Esophagus squamous epithelium (tissue), 5 donors: Measurements from ENCODE around the gene FNDC11. TPM values are rescaled to one million over a fixed set of nuclear protein-coding genes. Genes with fewer than 3 reads are reported as not detected.

Experiments
- DNase-seq: peaks from one replicate; lab custom pipeline; 2025; lab: John Stamatoyannopoulos, UW
- H3K27ac ChIP-seq, 4 donors: fragments of 200-600 bp; sonication (generic); one replicate each; pipeline ENCODE4 v1.5.1; 2016 to 2019; ENCODE audit warnings: mild to moderate bottlenecking in 1 of 4
- H3K27me3 ChIP-seq, 4 donors: fragments of 200-600 bp; sonication (generic); 1 replicate in 3 of 4; 2 replicates in 1 of 4; pipeline versions ENCODE4 v1.5.1 to v1.6.0; 2017 to 2021; ENCODE audit warnings: antibody characterized with exemption in 1 of 4
- H3K36me3 ChIP-seq, 3 donors: fragments of 200-600 bp; sonication (generic); one replicate each; pipeline ENCODE4 v1.5.1; 2016 to 2019
- H3K4me1 ChIP-seq, 3 donors: fragments of 200-600 bp; sonication (generic); one replicate each; pipeline ENCODE4 v1.5.1; 2017 to 2019
- H3K4me3 ChIP-seq, 4 donors: fragments of 200-600 bp; sonication (generic); 1 replicate in 3 of 4; 2 replicates in 1 of 4; pipeline ENCODE4 v1.5.1; 2016 to 2019; ENCODE audit warnings: mild to moderate bottlenecking in 2 of 4, moderate library complexity in 1 of 4
- H3K9me3 ChIP-seq, 3 donors: fragments of 200-600 bp; sonication (generic); one replicate each; pipeline ENCODE4 v1.5.1; 2016 to 2019
- POLR2A ChIP-seq, 4 donors: fragments of 450-650 bp; IDR thresholded peaks; one replicate each; pipeline ENCODE4 v1.6.1; 2017; ENCODE audit warnings: antibody characterized with exemption in 4 of 4, mild to moderate bottlenecking in 4 of 4, moderate library complexity in 3 of 4
- WGBS, 2 donors: methylation state at CpG; one replicate each; pipeline ENCODE4 v1.1.5; 2018; 5-methylcytosine and 5-hydroxymethylcytosine counted together
- intact Hi-C: fragments of 100-400 bp; cut with DNase I; formaldehyde crosslinking; loops from one replicate; pipeline ENCODE4 v1.15.0; 2022
- total RNA-seq, 4 donors: library from RNA; depleted of rRNA; stranded (reverse); fragments of >200 nt; gene quantifications; one replicate each; pipeline ENCODE4 v1.1.0, GENCODE V29; 2016
- TF ChIP-seq, protein P1 (sequence below), 6 experiments: fragments of 450-650 bp in 4 of 6; fragments of 200-600 bp in 2 of 6; sonication (generic) in 2 of 6; IDR thresholded peaks; one replicate each; pipeline ENCODE4 v1.5.1; 2016 to 2019; ENCODE audit warnings: antibody characterized with exemption in 6 of 6, mild to moderate bottlenecking in 4 of 6, moderate library complexity in 4 of 6
- donor health status: DM: yes; HTN: yes; CAD: no.

The FNDC11 gene
- total RNA-seq, 4 donors from 2014 or later: under 0.01 TPM; not detected in 3

DNA sequence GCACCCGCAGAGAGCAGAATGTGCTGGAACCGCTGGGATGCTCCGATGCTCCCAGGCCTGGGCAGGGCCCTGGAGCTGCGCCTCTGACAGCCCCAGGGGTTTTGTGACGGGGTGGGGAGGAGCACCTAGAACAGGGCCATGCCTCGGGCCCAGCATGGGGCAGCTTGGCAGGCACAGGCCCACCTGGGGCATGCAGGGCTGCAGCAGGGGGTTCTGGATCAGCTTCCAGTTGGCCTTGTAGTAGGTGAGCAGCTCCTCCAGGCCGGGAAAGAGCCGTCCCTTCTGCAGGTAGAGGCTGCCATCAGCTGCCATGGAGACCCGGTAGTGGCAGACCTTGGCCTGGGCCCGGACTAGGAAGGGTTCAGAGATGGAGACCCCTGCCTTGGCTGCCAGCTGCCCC is 10.8 kb upstream of the FNDC11 start:
- peaks cover 0 to 87% (median 0%) of the 10 kb centered on the region in 4 donors for H3K27me3 ChIP-seq
- intact Hi-C loops: no loop called here
- peaks cover 9 to 73% (median 24%) of the 10 kb centered on the region in 3 donors for H3K4me1 ChIP-seq
- no peaks in the 10 kb centered on the region for H3K36me3 ChIP-seq
- H3K27ac ChIP-seq: no peak overlapping the region
- 60% methylated on average over 1 of the region's 10 CpGs; no CpG with 5 or more reads in 1 of the 2 donors for WGBS, 2 donors
- no peak for DNase-seq
- no peaks in the 10 kb centered on the region for H3K9me3 ChIP-seq
- no peak for TF ChIP-seq POLR2A (IDR thresholded peaks at IDR 0.05)
- TF ChIP-seq, protein P1, sequence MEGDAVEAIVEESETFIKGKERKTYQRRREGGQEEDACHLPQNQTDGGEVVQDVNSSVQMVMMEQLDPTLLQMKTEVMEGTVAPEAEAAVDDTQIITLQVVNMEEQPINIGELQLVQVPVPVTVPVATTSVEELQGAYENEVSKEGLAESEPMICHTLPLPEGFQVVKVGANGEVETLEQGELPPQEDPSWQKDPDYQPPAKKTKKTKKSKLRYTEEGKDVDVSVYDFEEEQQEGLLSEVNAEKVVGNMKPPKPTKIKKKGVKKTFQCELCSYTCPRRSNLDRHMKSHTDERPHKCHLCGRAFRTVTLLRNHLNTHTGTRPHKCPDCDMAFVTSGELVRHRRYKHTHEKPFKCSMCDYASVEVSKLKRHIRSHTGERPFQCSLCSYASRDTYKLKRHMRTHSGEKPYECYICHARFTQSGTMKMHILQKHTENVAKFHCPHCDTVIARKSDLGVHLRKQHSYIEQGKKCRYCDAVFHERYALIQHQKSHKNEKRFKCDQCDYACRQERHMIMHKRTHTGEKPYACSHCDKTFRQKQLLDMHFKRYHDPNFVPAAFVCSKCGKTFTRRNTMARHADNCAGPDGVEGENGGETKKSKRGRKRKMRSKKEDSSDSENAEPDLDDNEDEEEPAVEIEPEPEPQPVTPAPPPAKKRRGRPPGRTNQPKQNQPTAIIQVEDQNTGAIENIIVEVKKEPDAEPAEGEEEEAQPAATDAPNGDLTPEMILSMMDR (IDR thresholded peaks at IDR 0.05): no peak
- H3K4me3 ChIP-seq: no peak overlapping the region

DNA sequence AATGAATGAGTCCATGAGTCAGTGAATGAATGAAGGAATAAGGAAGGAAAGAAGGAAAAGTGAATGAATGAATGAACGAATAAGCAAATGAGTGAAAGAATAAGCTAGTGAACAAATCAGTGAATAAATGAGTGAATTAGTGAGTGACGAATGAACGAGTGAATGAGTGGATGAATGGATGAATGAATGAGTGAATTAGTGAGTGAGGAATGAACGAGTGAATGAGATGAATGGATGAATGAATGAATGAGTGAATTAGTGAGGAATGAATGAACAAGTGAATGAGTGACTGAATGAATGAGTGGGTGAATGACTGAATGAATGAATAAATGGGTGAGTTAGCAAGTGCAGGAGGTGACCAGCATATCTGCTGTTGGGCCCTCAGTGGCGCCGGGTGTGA is 10.2 kb upstream of the FNDC11 start:
- Histone ChIP-seq H3K36me3 (no peaks in the 10 kb centered on the region), H3K9me3 (no peaks in the 10 kb centered on the region), H3K27ac (no peak overlapping the region), H3K27me3 (peaks cover 0 to 93% (median 0%) of the 10 kb centered on the region in 4 donors), H3K4me1 (peaks cover 3 to 67% (median 19%) of the 10 kb centered on the region in 3 donors), H3K4me3 (no peak overlapping the region)
- intact Hi-C loops: no loop called here
- no peak for TF ChIP-seq POLR2A (IDR thresholded peaks at IDR 0.05)
- TF ChIP-seq, protein P1 (IDR thresholded peaks at IDR 0.05): no peak
- 87 to 88% methylated on average over 6 of the region's 6 CpGs for WGBS, 2 donors
- no peak for DNase-seq

GRCh38 chr20:63544241-63544957 is 9.6 kb upstream of the FNDC11 start:
- Histone ChIP-seq H3K27ac (no peak overlapping the region), H3K4me1 (peaks cover 0 to 60% (median 15%) of the 10 kb centered on the region in 3 donors), H3K36me3 (no peaks in the 10 kb centered on the region), H3K9me3 (no peaks in the 10 kb centered on the region), H3K4me3 (no peak overlapping the region), H3K27me3 (peaks cover 0 to 94% (median 0%) of the 10 kb centered on the region in 4 donors)
- no peak for TF ChIP-seq POLR2A (IDR thresholded peaks at IDR 0.05)
- TF ChIP-seq, protein P1 (IDR thresholded peaks at IDR 0.05): no peak
- 60 to 75% methylated on average over 2 to 4 of the region's 27 CpGs for WGBS, 2 donors
- DNase-seq: no peak
- intact Hi-C loops: no loop called here

- no peaks in the 10 kb centered on the region for H3K36me3 ChIP-seq
- 20 to 56% methylated on average over 3 to 4 of the region's 19 CpGs for WGBS, 2 donors
- H3K4me1 ChIP-seq: peaks cover 0 to 54% (median 15%) of the 10 kb centered on the region in 3 donors
- no peak for DNase-seq
- H3K4me3 ChIP-seq: no peak overlapping the region
- intact Hi-C loops: no loop called here
- no peak overlapping the region for H3K27ac ChIP-seq
- no peak for TF ChIP-seq POLR2A (IDR thresholded peaks at IDR 0.05)
- TF ChIP-seq, protein P1 (IDR thresholded peaks at IDR 0.05): no peak
- H3K27me3 ChIP-seq: peaks cover 0 to 94% (median 0%) of the 10 kb centered on the region in 4 donors
- H3K9me3 ChIP-seq: no peaks in the 10 kb centered on the region
Observed at GRCh38 chr20:63544958-63545516, 8.9 kb upstream of the FNDC11 start.

- peaks cover 0 to 95% (median 0%) of the 10 kb centered on the region in 4 donors for H3K27me3 ChIP-seq
- no peaks in the 10 kb centered on the region for H3K9me3 ChIP-seq
- intact Hi-C loops: no loop called here
- H3K4me1 ChIP-seq: peaks cover 0 to 46% (median 15%) of the 10 kb centered on the region in 3 donors
- WGBS, 2 donors: 31 to 37% methylated on average over 2 to 4 of the region's 6 CpGs
- no peak overlapping the region for H3K4me3 ChIP-seq
- TF ChIP-seq POLR2A (IDR thresholded peaks at IDR 0.05): no peak
- TF ChIP-seq, protein P1 (IDR thresholded peaks at IDR 0.05): no peak
- no peaks in the 10 kb centered on the region for H3K36me3 ChIP-seq
- H3K27ac ChIP-seq: no peak overlapping the region
- no peak for DNase-seq
Observed at GRCh38 chr20:63545814-63546213, 8.1 kb upstream of the FNDC11 start.
